ENCODE results near the gene SAMSN1. TPM values are rescaled to one million over a fixed set of nuclear protein-coding genes. Genes with fewer than 3 reads are reported as not detected.

The SAMSN1 gene
- total RNA-seq = 10 to 100 TPM in 3 of 9 donors, 1 to 10 TPM in 6; 1.4 to 15.3 (median 7.6) TPM
- 1 to 10 TPM; 4.0 to 7.6 (median 5.4) TPM for polyA plus RNA-seq
- long read RNA-seq, donor 1 = 0 reads
- long read RNA-seq, donor 2 = 0 reads
- long read RNA-seq, donor 3 = 0 reads
- long read RNA-seq, donor 4, transcript SAMSN1-204 (8 exons, 1,888 nt) = major isoform, 10 of 11 reads
- long read RNA-seq, donor 4, partial matches to known transcripts = 0 of 11 reads
- long read RNA-seq, donor 4, other reads (novel, unspliced or antisense) = 1 of 11 reads
- long read RNA-seq, donor 5, transcript SAMSN1-204 (8 exons, 1,888 nt) = major isoform, 12 of 13 reads
- long read RNA-seq, donor 5, partial matches to known transcripts = 1 of 13 reads
- long read RNA-seq, donor 5, other reads (novel, unspliced or antisense) = 0 of 13 reads
- long read RNA-seq, donor 6, transcript SAMSN1-204 (8 exons, 1,888 nt) = major isoform, 5 of 6 reads
- long read RNA-seq, donor 6, partial matches to known transcripts = 0 of 6 reads
- long read RNA-seq, donor 6, other reads (novel, unspliced or antisense) = 1 of 6 reads
- long read RNA-seq, donor 7 = 0 reads
- long read RNA-seq, donor 8 = 0 reads
- long read RNA-seq, donor 9, partial matches to known transcripts = 0 of 1 reads
- long read RNA-seq, donor 9, other reads (novel, unspliced or antisense) = 0 of 1 reads
- long read RNA-seq, donor 10, partial matches to known transcripts = 0 of 2 reads
- long read RNA-seq, donor 10, other reads (novel, unspliced or antisense) = 0 of 2 reads

- H3K36me3 ChIP-seq (replicated peaks in 1 of 2) = no peaks in the 10 kb centered on the region
- H3K27me3 ChIP-seq = no peaks in the 10 kb centered on the region
- DNase-seq = peak in 4 of 7 donors; percentile 28 to 69 (median 42)
- no peaks in the 10 kb centered on the region for H3K9me3 ChIP-seq (replicated peaks in 1 of 3)
- H3K27ac ChIP-seq = peak within 1 kb of the TSS in 3 of 5 donors; percentile 5 to 61 (median 5)
- peak within 1 kb of the TSS in 1 of 4 donors; percentile 47 for H3K4me3 ChIP-seq
- 59 to 73% (median 66%) methylated on average over 1 of the region's 1 CpG for WGBS, 4 donors
- intact Hi-C loops (cut with DNase I) = no loop called here
- no peak for TF ChIP-seq CTCF (IDR thresholded peaks at IDR 0.05)
- TF ChIP-seq POLR2A (IDR thresholded peaks at IDR 0.05) = peak; percentile 33 to 36
- no peaks in the 10 kb centered on the region for H3K4me1 ChIP-seq (replicated peaks in 1 of 2)
Measured at GRCh38 chr21:14545906-14546480, at the start of gene SAMSN1. TSS of gene SAMSN1 (minus strand) at chr21:14546315. CDS start at chr21:14546261, 54 bp downstream.

DNA sequence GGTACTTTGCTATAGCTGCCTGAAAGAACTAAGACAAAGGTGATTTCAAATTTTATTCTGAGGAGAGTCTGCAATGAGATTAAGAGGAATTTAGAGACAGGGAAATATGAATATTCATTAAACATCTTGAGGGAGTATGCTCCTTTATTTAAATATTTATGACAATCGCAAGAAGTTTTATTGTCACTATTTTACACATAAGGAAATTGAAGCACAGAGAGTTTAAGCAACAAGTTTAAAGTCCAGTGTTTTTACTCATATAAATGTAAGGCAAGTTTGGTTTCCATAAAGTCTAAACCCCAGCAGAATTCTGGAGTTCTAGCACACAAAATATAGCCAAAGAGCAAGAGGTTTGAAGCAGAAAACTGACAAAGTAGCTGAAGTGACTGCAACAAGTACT, 49.3 kb upstream of the SAMSN1 start:
- no peaks in the 10 kb centered on the region for H3K9me3 ChIP-seq (replicated peaks in 1 of 3)
- intact Hi-C loops (cut with DNase I) = no loop called here
- no peak for TF ChIP-seq POLR2A (IDR thresholded peaks at IDR 0.05)
- no peak for TF ChIP-seq CTCF (IDR thresholded peaks at IDR 0.05)
- no peak overlapping the region for H3K27ac ChIP-seq
- DNase-seq = no peak
- H3K4me3 ChIP-seq = no peak overlapping the region
- no peaks in the 10 kb centered on the region for H3K27me3 ChIP-seq
- whole genome bisulfite sequencing, 4 donors = 88 to 97% (median 94%) methylated on average over 1 of the region's 1 CpG
- no peaks in the 10 kb centered on the region for H3K4me1 ChIP-seq (replicated peaks in 1 of 2)
- H3K36me3 ChIP-seq (replicated peaks in 1 of 2) = no peaks in the 10 kb centered on the region

GRCh38 chr21:14594967-14595366, 48.9 kb upstream of the SAMSN1 start:
- H3K9me3 ChIP-seq (replicated peaks in 1 of 3) = no peaks in the 10 kb centered on the region
- H3K27ac ChIP-seq = no peak overlapping the region
- H3K4me1 ChIP-seq (replicated peaks in 1 of 2) = no peaks in the 10 kb centered on the region
- DNase-seq = no peak
- intact Hi-C loops (cut with DNase I) = no loop called here
- H3K27me3 ChIP-seq = no peaks in the 10 kb centered on the region
- WGBS, 4 donors = 92 to 95% (median 94%) methylated on average over 2 of the region's 2 CpGs
- no peak overlapping the region for H3K4me3 ChIP-seq
- TF ChIP-seq CTCF (IDR thresholded peaks at IDR 0.05) (no peak), POLR2A (IDR thresholded peaks at IDR 0.05) (no peak)
- H3K36me3 ChIP-seq (replicated peaks in 1 of 2) = no peaks in the 10 kb centered on the region

- Histone ChIP-seq H3K27me3 (no peaks in the 10 kb centered on the region), H3K4me1 (replicated peaks in 1 of 2) (no peaks in the 10 kb centered on the region), H3K36me3 (replicated peaks in 1 of 2) (no peaks in the 10 kb centered on the region), H3K4me3 (no peak overlapping the region), H3K9me3 (replicated peaks in 1 of 3) (no peaks in the 10 kb centered on the region), H3K27ac (peak overlapping the region in 1 of 5 donors; percentile 76)
- no peak for DNase-seq
- TF ChIP-seq CTCF (IDR thresholded peaks at IDR 0.05) = no peak
- intact Hi-C loops (cut with DNase I) = no loop called here
Measured at GRCh38 chr21:14593230-14593629, 47.1 kb upstream of the SAMSN1 start.

Data from adrenal gland (tissue), 19 donors.